Kidney tubule cell (primary cell): ENCODE results near the gene CDK14.

ENCODE experiments used
- DNase-seq: peaks from one replicate; pipeline ENCODE4 v3.0.0-alpha.2; 2018; ENCODE audit warnings: low spot score

CDK14 gene

GRCh38 chr7:91005841-91006240 is 409.7 kb downstream of the CDK14 start:
- DNase-seq = no peak

GRCh38 chr7:91007371-91007770 is 411.2 kb downstream of the CDK14 start:
- DNase-seq = no peak

- no peak for DNase-seq
Observed at GRCh38 chr7:91013078-91013477, 417.0 kb downstream of the CDK14 start.

GRCh38 chr7:91019686-91020385 is 423.7 kb downstream of the CDK14 start:
- DNase-seq = peak; percentile 7

GRCh38 chr7:91020636-91021385 is 424.7 kb downstream of the CDK14 start:
- DNase-seq = no peak

GRCh38 chr7:91021956-91022355 is 425.8 kb downstream of the CDK14 start:
- no peak for DNase-seq

GRCh38 chr7:91025906-91026390 is 429.8 kb downstream of the CDK14 start:
- DNase-seq = no peak

- DNase-seq = no peak
Observed at GRCh38 chr7:91029688-91030087, 433.6 kb downstream of the CDK14 start.

GRCh38 chr7:91030680-91031380 is 434.7 kb downstream of the CDK14 start:
- DNase-seq = no peak

GRCh38 chr7:91031757-91032156 is 435.6 kb downstream of the CDK14 start:
- DNase-seq = peak; percentile 30

- DNase-seq = no peak
Observed at GRCh38 chr7:91033574-91033973, 437.5 kb downstream of the CDK14 start.

- DNase-seq = peak; percentile 60
Observed at GRCh38 chr7:91034459-91035368, 438.6 kb downstream of the CDK14 start.

GRCh38 chr7:91039033-91039432 is 442.9 kb downstream of the CDK14 start:
- DNase-seq = no peak

- no peak for DNase-seq
Observed at GRCh38 chr7:91041141-91041540, 445.0 kb downstream of the CDK14 start.

GRCh38 chr7:91041901-91042484 is 445.9 kb downstream of the CDK14 start:
- DNase-seq = no peak

- no peak for DNase-seq
Observed at GRCh38 chr7:91043186-91043585, 447.1 kb downstream of the CDK14 start.

GRCh38 chr7:91043924-91044645 is 448.0 kb downstream of the CDK14 start:
- peak; percentile 18 for DNase-seq

- no peak for DNase-seq
Observed at GRCh38 chr7:91045606-91046005, 449.5 kb downstream of the CDK14 start.

GRCh38 chr7:91046322-91047089 is 450.4 kb downstream of the CDK14 start:
- DNase-seq = peak; percentile 9

- no peak for DNase-seq
Observed at GRCh38 chr7:91047636-91048035, 451.5 kb downstream of the CDK14 start.
